GM10266 (cell line): ENCODE results near the gene FALEC.

Experiments
- DNase-seq: peaks from one replicate; pipeline ENCODE4 v3.0.0; 2012; ENCODE audit errors: extremely low spot score
- CTCF ChIP-seq: IDR thresholded peaks from 2 replicates; pipeline ENCODE4 v1.5.1; 2012; ENCODE audit warnings: mild to moderate bottlenecking, low read depth; ENCODE audit not compliant: control insufficient read depth, insufficient read depth; ENCODE audit errors: missing control alignments

The FALEC gene

DNA sequence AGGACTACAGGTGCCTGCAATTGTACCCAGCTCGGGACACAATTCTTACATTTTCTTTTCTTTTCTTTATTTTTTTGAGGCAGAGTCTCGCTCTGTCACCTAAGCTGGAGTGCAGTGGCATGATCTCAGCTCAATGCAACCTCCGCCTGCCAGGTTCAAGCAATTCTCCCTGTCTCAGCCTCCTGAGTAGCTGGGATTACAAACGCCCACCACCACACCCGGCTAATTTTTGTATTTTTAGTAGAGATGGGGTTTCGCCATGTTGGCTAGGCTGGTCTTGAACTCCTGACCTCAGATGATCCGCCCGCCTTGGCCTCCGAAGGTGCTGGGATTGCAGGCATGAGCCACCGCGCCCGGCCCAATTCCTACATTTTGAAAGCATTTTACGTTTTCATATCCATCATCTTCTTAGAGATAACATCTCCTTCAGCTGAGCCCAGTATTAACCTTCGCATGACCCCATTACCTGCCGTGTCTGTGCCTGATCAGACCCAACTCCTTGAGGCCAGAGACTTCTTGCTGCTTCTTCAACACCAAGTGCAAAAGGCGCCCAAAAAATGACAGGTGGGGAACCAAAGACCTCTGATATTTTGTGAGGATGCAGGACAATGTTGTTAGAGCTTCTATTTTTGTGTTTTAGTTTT, 30.9 kb downstream of the FALEC start:
- no peak for TF ChIP-seq CTCF
- no peak for DNase-seq

GRCh38 chr1:150548324-150548631, 32.7 kb downstream of the FALEC start:
- no peak for DNase-seq
- no peak for TF ChIP-seq CTCF

- DNase-seq, result peak; percentile 84
- TF ChIP-seq CTCF, result peak; percentile 19
Observed at GRCh38 chr1:150548632-150549495, 33.3 kb downstream of the FALEC start, which contains the start of gene ADAMTSL4. TSS of gene ADAMTSL4 (plus strand) at chr1:150549408. CDS start at chr1:150552289, 2,881 bp downstream.

- TF ChIP-seq CTCF, result no peak
- no peak for DNase-seq
Observed at GRCh38 chr1:150549496-150550221, 34.1 kb downstream of the FALEC start.

DNA sequence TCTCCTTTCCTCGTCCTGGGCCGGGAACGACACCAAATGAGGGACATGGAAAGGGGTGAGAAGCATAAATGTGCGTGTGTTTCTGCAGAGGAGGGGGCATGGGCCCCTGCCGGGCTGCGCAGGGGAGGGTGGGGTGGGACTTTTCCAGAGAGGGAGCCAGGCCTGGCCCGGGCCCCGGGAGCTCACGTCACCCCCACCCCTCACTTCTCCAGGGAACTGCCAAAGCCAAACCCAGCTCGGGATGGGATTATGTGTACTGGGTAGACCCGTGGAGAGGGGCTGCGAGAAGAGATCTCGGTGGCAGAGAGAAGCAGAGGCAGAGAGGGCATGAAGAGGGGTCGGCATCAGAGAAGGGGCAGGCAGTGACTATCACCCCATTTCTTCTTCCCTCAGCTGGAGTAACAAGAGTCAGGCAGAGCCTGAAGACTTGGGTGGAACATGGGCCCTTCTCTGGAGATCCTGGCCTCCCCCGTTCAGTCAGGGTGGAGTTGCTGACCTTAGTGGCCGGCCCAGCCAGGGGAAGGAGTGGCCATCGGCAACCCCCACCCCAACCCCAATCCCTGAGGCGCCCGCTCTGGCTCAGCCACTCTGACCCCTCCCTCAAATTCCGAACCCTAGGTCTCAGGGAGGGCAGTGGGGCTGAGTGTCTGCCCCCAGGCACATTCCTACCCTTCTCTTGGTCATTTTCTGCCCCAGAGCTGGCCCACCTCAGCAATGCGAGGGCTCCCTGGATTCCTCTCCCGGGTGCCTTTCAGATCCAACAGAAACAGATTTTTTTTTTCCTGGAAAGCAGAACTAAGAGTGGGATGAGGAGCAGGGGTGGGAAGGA, 34.9 kb downstream of the FALEC start:
- DNase-seq, result no peak
- no peak for TF ChIP-seq CTCF

DNA sequence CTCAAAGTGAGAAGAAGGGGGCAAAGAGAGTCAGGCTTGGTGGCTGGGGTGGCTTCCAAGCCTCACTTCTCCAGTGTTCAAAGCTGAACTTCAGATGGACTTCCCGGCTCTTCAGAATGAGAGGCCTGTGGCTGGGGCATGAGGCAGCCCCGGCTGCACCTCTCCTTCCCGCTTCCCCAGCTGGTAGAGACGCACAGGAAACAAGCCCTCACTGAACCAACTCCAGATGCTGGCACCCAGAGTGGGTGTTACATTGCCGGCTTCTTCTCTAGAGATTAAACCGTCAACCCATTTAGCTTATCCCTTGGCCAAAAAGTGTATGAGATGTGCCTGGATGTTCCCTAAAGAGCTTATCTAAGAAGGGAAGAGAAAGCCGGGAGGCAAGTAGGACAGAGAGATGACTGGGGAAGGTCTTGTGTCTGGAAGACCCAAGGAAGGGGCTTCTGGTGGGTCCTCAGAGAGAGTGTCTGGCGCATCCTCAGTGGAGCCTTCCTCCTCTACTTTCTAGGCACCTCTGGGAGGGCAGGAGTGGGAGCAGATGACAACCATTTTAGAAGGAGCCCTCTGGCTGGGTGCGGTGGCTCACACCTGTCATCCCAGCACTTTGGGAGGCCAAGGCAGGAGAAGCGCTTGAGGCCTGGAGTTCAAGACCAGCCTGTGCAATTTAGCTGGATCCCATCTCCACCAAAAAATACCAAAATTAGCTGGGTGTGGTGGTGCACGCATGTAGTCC, 35.7 kb downstream of the FALEC start:
- no peak for TF ChIP-seq CTCF
- no peak for DNase-seq
